ENCODE measurements around the gene VPS33A. TPM values are rescaled to one million over a fixed set of nuclear protein-coding genes. Genes with fewer than 3 reads are reported as not detected.

VPS33A gene
- 10 to 100 TPM; 24.1 to 25.9 TPM for total RNA-seq

DNA sequence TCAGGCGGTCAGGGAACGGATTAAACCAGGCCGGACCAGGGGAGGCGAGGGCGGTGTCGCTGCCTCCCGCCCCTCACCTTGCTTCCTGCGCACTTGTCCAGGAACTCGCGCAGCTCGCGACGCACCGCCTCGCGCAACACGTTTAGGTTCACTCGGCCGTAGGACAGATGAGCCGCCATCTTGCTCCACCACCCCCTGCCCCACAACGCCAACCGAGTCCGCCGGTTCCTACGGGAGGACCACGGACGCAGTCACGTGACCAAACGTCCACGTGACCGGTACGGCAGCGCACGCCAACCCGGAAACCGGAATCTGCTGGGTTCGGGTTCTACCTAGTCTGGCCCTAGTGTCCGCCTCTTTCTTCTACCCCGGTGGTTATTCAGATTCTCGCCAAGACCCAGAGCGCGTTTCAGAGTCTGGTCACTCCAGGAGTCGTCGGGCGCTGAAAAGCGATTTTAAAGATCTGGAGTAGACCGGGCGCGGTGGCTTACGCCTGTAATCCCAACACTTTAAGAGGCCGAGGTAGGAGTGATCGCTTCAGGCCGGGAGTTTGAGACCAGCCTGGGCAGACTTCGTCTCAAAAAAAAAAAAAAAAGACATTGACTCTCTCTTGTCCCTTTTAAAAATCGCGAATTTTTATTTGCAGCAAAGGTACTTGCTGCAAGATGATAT lies at the start of gene VPS33A:
TSS of gene VPS33A (minus strand) at position 265 of the 672 bp plus-strand sequence. CDS start at position 179, 86 bp downstream.

DNA sequence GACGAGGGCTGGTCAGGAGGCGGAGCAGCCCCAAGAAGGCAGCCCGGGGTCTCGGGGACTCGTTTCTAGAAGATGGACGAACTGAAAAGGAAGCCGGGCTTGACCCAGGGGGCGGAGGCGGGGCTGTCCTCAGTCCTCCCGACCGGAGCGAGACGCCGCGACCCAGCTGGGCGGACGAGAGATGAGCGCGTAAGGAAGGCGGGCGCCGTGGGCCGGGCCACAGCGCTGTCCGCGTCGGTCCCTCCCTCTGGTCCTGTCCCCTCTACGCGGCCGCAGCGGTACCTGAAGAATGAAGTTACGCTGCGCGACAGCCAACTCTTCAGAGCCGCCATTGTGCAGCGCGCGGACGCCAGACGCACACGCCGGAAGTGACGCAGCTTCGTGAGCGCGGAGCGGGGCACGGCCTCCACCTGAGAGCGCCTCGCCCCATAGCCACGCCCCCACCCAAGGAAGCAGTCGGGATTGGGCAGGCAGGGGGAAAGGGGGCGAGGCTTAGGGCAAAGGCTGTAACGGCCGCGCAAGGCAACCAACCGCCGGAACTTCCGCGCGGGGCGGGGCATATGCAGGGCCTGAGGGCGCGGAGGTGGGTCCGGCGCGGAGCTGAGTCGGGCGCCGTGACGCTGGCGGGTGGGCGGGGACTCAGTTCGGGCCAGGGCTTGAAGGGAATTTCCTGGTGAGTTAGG lies 40.5 kb downstream of the VPS33A start, which contains the start of gene DIABLO:
TSS of gene DIABLO (minus strand) at position 370 of the 683 bp plus-strand sequence. CDS start at position 332, 38 bp downstream.

DNA sequence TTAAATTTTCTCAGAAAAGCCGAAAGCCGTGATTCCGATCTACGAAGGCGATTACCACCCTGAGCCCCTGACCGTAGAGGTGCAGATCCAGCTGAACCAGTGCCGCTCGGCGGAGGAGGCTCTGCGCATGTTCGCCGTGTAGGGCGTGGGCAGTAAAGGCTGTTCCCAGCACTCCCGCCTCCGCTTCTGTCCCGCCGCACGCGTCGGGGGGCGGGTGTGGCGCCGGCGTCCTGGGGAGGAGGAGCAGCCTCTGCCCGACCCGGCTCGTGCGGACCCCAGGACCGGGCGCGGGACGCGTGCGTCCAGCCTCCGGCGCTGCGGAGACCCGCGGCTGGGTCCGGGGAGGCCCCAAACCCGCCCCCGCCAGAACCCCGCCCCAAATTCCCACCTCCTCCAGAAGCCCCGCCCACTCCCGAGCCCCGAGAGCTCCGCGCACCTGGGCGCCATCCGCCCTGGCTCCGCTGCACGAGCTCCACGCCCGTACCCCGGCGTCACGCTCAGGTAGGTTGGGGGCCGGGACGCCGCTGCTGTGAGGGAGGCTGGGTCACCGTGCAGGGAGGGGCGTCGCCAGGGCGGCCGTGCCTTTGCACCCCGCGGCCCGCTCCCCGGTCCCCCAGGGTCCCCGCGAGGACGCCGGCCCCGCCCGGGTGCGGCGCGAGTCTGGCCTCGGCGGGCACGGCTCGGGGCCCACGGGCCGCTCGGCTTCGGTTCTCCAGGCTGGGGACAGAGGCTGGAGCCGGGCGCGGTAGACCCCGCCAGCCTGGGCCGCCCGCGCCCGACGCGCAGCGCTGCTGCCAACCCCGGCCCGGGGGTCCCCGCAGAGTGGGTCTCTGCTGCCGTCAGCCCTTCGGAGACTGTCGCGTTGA lies 62.8 kb downstream of the VPS33A start, which contains the start of gene B3GNT4:
TSS of gene B3GNT4 (plus strand) at position 409 of the 866 bp plus-strand sequence. CDS start 910 bp downstream, outside the sequence.

DNA sequence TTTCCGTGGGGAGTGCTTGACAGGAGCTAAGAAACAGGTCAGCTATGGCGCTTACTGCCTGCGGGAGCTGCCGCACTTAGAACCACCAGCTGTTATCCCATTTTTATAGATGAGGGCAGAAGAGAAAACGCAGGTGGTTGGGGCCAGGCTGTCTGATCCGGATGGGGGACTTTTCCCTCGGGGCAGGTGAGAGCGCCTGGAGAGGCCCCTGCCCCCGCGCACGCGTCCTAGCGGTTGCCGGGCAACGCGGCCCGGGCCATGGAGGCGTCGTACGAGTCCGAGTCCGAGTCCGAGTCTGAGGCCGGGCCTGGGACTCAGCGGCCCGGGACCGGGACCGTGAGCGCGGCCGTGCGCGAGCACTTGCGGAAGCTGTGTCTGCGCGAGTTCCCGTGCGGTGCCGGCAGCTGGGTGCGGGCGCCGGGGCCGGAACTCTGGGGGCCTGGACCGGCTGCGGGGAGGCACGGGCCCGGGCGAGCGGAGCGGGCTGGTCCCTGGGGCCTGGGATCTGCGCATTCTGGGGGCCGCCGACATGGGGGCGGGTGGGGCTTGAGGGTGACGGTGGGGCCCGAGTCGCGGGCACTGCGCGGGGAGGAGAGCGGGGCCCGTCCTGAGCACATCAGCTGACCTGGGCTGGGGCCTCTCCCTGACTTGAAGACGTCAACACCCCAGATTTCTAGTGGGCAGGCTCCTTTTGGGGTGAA lies 83.3 kb downstream of the VPS33A start, which contains the start of gene LRRC43:
TSS of gene LRRC43 (plus strand) at position 237 of the 701 bp plus-strand sequence. CDS start at position 259, 22 bp downstream.

Other genes with a start within 250 kb of the VPS33A start
- 1 to 10 TPM; 8.7 to 9.7 TPM for gene BCL7A, start 244.6 kb downstream of the VPS33A start, total RNA-seq
- gene MLXIP, start 187.7 kb downstream of the VPS33A start, total RNA-seq: 10 to 100 TPM; 52.0 to 54.8 TPM
- not detected for gene IL31, start 92.3 kb downstream of the VPS33A start, total RNA-seq
- gene LRRC43, start 83.4 kb downstream of the VPS33A start, total RNA-seq: not detected
- 1 to 10 TPM; 2.1 TPM for gene B3GNT4, start 62.8 kb downstream of the VPS33A start, total RNA-seq
- gene DIABLO, start 40.4 kb downstream of the VPS33A start, total RNA-seq: 10 to 100 TPM; 34.0 to 35.7 TPM
- gene CLIP1, start 156.2 kb upstream of the VPS33A start, total RNA-seq: 10 to 100 TPM; 60.2 to 63.3 TPM
- gene ZCCHC8, start 234.4 kb upstream of the VPS33A start, total RNA-seq: 10 to 100 TPM; 39.5 to 39.8 TPM

All from activated naive CD4-positive, alpha-beta T cell treated with anti-CD3 and anti-CD28 coated beads, Interleukin-2, amount 10 ng/mL, durations not matched to agents 5 hours and 36 hours (primary cell).